Breast epithelium (tissue), 3 donors: ENCODE results near the gene DGKQ.

ENCODE experiments used
- POLR2A ChIP-seq: fragments of 450-650 bp; IDR thresholded peaks from one replicate; pipeline ENCODE4 v1.6.1; 2016; ENCODE audit warnings: antibody characterized with exemption, mild to moderate bottlenecking, moderate library complexity
- POLR2AphosphoS5 ChIP-seq, 3 donors: sonication (generic); formaldehyde crosslinking; IDR thresholded peaks; one replicate each; pipeline ENCODE4 v1.6.1; 2017; ENCODE audit warnings: antibody characterized with exemption in 3 of 3
- TF ChIP-seq, protein P1 (sequence below), 3 donors: fragments of 450-650 bp; IDR thresholded peaks; one replicate each; pipeline ENCODE4 v1.5.1; 2016 to 2017; ENCODE audit warnings: antibody characterized with exemption in 3 of 3, mild to moderate bottlenecking in 3 of 3, moderate library complexity in 3 of 3

GRCh38 chr4:958696-959337, 14.6 kb downstream of the DGKQ start:
- TF ChIP-seq, protein P1, sequence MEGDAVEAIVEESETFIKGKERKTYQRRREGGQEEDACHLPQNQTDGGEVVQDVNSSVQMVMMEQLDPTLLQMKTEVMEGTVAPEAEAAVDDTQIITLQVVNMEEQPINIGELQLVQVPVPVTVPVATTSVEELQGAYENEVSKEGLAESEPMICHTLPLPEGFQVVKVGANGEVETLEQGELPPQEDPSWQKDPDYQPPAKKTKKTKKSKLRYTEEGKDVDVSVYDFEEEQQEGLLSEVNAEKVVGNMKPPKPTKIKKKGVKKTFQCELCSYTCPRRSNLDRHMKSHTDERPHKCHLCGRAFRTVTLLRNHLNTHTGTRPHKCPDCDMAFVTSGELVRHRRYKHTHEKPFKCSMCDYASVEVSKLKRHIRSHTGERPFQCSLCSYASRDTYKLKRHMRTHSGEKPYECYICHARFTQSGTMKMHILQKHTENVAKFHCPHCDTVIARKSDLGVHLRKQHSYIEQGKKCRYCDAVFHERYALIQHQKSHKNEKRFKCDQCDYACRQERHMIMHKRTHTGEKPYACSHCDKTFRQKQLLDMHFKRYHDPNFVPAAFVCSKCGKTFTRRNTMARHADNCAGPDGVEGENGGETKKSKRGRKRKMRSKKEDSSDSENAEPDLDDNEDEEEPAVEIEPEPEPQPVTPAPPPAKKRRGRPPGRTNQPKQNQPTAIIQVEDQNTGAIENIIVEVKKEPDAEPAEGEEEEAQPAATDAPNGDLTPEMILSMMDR (IDR thresholded peaks at IDR 0.05): no peak
- TF ChIP-seq POLR2A: no peak
- no peak for TF ChIP-seq POLR2AphosphoS5 (IDR thresholded peaks at IDR 0.05)
